GM21786 (cell line): ENCODE results near the gene ORC1.

Experiments
- ATAC-seq: cut with Tn5 transposase; IDR thresholded peaks from one replicate; pipeline ENCODE4 v1.9.1; 2021; ENCODE audit not compliant: unreplicated experiment

ORC1 gene

DNA sequence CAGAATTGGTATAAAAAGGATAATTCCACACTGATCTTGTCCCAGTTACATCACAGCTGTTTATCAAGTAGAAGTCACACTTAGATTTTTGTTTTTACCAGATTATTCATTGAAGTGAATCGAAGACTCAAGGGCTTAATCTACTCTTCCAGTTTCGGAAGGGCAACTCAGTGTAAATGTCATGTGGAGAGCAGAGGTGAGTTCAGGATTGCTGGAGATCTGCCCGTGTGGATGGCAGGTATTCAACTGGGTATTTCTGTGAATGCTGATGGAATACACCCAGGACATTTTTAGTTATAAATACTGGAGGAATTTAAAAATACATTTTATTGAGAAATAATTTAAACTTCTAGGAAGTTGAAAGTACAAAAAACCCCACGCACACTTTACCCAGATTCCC is 57.6 kb downstream of the ORC1 start:
- ATAC-seq = no peak

DNA sequence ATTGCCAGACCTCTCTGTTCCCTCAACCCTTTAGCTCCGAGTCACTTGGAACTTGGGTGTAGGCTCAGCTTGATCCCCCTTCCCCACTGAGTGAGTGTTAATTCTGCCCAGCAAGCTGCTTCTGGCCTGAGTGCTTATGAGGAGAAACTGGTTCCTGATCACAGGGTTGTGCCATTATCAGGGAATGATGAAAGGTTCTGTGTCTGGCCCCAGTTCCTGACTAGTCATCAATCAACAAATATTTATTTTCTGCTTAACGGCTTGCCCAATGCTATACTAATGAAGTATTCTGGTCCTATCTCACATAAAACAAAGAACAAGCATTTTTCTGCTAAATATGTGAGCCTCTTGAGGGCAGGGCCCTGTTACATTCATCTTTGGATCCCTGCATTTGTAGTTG is 59.0 kb downstream of the ORC1 start:
- ATAC-seq = no peak

DNA sequence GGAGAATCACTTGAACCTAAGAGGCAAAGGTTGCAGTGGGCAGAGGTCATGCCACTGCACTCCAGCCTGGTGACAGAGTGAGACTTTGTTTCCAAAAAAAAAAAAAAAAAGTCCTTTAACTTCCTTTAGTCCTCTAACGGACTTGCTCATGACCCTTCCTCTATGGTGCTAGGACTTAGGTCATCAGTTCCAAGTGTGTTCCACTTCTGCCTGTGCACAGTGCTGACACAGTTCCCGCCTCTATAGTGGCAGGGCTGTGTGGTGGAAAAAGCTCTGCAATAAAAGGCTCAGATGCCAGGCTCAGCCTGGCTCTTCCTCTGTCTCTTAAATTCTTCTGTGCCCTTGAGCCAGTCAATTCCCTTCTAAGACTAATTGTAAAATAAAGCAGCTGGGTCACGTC is 60.2 kb downstream of the ORC1 start:
- ATAC-seq = no peak

DNA sequence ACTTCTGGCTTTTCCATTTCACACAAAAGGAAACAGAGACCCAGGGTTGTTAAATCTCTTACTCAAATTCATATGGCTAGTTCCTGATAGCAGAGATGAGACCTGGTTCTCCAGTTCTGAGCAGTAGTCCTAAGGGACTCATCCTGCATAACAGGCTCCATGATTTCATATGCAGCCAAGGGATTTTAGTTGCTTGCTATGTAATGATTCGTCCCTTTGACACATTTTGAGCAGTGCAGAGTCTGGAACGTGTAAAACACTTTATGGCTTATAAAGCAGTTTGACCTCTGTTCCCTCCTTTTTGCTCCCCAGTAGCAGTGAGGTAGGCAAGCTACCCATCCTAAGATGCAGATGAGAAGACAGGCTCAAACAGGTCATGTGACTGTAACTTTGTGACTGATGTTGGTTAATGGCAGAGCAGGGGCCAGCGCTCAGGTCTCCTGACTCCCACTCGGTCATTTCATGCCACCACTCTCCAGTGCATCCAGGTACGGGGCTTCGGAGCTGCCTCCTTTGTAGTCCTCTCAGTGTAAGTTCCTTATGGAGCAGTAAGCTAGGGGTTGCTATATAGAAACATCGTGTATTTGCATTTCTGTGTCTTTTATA is 62.5 kb downstream of the ORC1 start:
- ATAC-seq = no peak

DNA sequence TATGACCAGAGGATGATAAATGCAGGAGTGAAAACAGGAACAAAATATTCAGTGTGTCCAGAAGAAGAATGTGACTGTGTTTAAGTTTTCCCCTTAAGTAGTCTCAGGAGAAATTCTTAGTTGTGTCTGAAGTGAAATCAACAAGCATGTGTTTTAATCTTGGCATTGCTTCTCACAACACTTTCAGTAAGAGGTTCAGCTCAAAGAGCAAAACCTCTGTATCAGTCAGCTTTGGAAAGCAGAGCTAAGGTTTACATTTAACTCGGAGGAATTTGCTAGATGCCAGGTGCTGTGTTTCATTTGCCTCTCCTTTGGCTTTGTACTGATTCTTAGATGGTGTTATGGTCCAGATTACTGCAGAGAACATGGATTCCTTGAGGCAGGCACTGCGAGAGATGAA is 66.8 kb downstream of the ORC1 start:
- ATAC-seq = no peak

DNA sequence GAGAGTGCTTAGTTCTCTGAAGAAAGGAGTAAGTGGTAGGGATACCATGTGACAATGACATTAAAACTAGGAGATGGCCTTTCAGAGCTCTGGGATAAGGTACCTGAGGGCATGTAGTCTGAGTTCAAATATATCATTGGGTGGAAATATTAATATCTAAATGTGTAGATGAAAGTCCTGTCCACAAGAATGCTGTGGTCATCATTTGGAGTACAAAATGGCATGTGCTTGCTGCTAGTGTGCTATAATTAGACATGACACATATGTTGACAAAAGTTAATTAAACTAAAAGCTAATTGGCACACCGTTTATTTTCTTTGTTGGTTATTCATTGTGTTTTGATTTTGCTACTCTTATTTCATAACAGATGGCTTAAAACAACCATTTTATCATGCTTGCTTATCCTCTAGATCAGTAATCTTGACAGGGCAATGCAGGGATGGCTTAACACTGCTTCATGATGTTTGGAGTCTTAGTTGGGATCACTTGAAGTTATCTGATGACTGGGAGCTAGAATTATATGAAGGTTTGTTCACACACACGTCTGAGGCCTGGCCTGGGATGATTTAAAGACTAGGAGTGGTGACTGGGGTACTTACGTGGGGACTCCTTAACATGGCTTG is 69.2 kb downstream of the ORC1 start:
- no peak for ATAC-seq

DNA sequence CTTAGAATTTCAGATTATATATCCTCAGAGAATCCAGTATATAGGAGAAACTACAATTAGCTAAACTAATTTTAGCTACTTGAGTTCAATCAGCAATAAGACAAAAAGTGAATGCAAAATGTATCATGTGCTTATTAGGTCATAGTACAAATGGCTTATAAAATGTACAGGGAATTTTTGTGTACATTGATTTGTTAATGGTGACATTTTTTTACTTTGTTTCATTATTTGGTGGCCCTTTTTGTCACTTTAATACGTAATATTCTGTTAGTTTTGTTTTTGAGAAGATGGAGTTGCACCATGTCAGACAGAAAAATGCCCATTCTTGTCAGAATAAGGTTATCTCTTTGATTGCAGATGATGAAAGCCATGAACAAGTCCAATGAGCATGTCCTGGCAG is 71.8 kb downstream of the ORC1 start:
- ATAC-seq = no peak

DNA sequence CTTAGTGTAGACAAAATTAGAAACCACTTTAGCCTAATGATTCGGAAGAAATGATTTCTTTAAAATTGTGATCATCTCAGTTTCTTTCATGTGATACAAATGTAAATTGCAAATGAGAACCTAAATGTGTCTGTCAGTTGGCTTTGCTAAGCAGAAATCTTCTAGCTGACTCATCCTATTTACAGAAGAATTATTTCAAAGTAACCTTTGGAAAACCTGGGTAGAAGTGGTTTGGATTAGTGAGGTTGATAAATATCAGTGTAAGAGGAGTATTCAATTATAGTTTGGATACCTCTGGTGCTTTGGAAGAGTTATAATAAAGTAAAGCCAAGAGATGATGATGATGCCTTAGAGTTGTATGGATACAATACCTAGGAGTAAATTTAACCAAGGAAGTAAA is 75.6 kb downstream of the ORC1 start:
- no peak for ATAC-seq

DNA sequence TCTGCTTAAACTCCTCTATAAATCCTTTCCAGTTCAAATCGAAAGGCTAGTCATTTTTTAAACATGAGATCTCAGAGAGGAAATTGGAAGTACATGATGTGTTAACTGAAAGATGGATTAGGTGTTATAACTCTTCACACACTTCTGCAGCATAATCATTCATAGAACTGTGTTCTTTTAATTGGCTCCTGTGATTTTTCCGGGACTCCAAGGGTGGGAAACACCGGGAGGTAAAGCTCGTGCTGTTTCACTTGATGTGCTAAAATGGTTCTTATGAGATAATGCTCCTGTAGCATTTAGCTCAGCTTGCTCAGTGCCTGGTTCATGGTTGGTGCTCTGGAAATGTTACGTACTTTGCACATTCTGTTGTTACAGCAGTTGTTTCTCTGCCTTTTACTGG is 78.4 kb downstream of the ORC1 start:
- no peak for ATAC-seq

DNA sequence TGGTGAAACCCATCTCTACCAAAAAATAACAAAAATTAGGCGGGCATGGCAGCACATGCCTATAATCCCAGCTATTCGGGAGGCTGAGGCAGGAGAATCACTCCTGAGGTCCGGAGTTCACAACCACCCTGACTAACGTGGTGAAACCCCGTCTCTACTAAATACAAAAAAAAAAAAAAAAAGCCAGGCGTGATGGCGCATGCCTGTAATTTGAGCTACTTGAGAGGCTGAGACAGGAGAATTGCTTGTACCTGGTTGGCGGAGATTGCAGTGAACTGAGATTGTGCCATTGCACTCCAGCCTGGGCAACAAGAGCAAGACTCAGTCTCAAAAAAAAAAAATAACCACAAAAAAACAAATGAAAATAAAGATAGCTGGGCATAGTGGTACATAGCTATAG is 80.5 kb downstream of the ORC1 start:
- ATAC-seq = no peak
